ENCODE measurements around the gene TTC12.

The TTC12 gene

GRCh38 chr11:113408206-113408605 lies 93.8 kb downstream of the TTC12 start:
- DNase-seq, result no peak

- no peak for DNase-seq
Observed at GRCh38 chr11:113408887-113409286, 94.5 kb downstream of the TTC12 start.

GRCh38 chr11:113409526-113409925 lies 95.1 kb downstream of the TTC12 start:
- no peak for DNase-seq

- DNase-seq, result no peak
Observed at GRCh38 chr11:113410414-113411135, 96.2 kb downstream of the TTC12 start.

- no peak for DNase-seq
Observed at GRCh38 chr11:113411536-113411935, 97.2 kb downstream of the TTC12 start.

GRCh38 chr11:113412675-113413074 lies 98.3 kb downstream of the TTC12 start:
- no peak for DNase-seq

- no peak for DNase-seq
Observed at GRCh38 chr11:113415343-113415742, 101.0 kb downstream of the TTC12 start.

All from DMS 273 treated with DMSO at 0.1 percent for 48 hours (cell line).